ENCODE data around the gene DIS3L2. TPM values are rescaled to one million over a fixed set of nuclear protein-coding genes. Genes with fewer than 3 reads are reported as not detected.

The DIS3L2 gene
- total RNA-seq, 1 donor from 2014 or later = 30.2 TPM

GRCh38 chr2:232250246-232251175 is 289.0 kb downstream of the DIS3L2 start:
- intact Hi-C loops (cut with micrococcal nuclease) = no loop called here
- no peaks in the 10 kb centered on the region for H3K36me3 Mint-ChIP-seq (ENCODE audit: low read depth)
- no peak overlapping the region for H3K27ac Mint-ChIP-seq

GRCh38 chr2:232255033-232255432 is 293.5 kb downstream of the DIS3L2 start:
- H3K36me3 Mint-ChIP-seq (ENCODE audit: low read depth) = no peaks in the 10 kb centered on the region
- no peaks in the 10 kb centered on the region for H3K9me3 Mint-ChIP-seq

More at GRCh38 chr2:232250246-232251175, 289.0 kb downstream of the DIS3L2 start:
- DNase-seq (ENCODE audit: low spot score) = no peak
- Mint-ChIP-seq H3K4me3 (ENCODE audit: low read depth) (no peak overlapping the region), H3K9me3 (no peaks in the 10 kb centered on the region), H3K27me3 (ENCODE audit: low read depth) (no peaks in the 10 kb centered on the region), H3K4me1 (ENCODE audit: low read depth) (no peaks in the 10 kb centered on the region)

GRCh38 chr2:232260075-232260474 is 298.6 kb downstream of the DIS3L2 start:
- Mint-ChIP-seq H3K27me3 (ENCODE audit: low read depth) (no peaks in the 10 kb centered on the region), H3K27ac (no peak overlapping the region), H3K9me3 (no peaks in the 10 kb centered on the region), H3K4me1 (ENCODE audit: low read depth) (no peaks in the 10 kb centered on the region), H3K36me3 (ENCODE audit: low read depth) (no peaks in the 10 kb centered on the region), H3K4me3 (ENCODE audit: low read depth) (no peak overlapping the region)
- DNase-seq (ENCODE audit: low spot score) = no peak
- intact Hi-C loops (cut with micrococcal nuclease) = no loop called here

More at GRCh38 chr2:232255033-232255432, 293.5 kb downstream of the DIS3L2 start:
- no peak for DNase-seq (ENCODE audit: low spot score)
- intact Hi-C loops (cut with micrococcal nuclease) = no loop called here
- H3K27me3 Mint-ChIP-seq (ENCODE audit: low read depth) = no peaks in the 10 kb centered on the region
- H3K4me3 Mint-ChIP-seq (ENCODE audit: low read depth) = no peak overlapping the region
- H3K4me1 Mint-ChIP-seq (ENCODE audit: low read depth) = no peaks in the 10 kb centered on the region
- no peak overlapping the region for H3K27ac Mint-ChIP-seq

- H3K36me3 Mint-ChIP-seq (ENCODE audit: low read depth) = no peaks in the 10 kb centered on the region
- no peak overlapping the region for H3K27ac Mint-ChIP-seq
Measured at GRCh38 chr2:232261776-232262175, 300.3 kb downstream of the DIS3L2 start.

GRCh38 chr2:232263295-232263694 is 301.8 kb downstream of the DIS3L2 start:
- Mint-ChIP-seq H3K36me3 (ENCODE audit: low read depth) (no peaks in the 10 kb centered on the region), H3K4me1 (ENCODE audit: low read depth) (no peaks in the 10 kb centered on the region), H3K9me3 (no peaks in the 10 kb centered on the region), H3K27me3 (ENCODE audit: low read depth) (no peaks in the 10 kb centered on the region), H3K27ac (no peak overlapping the region), H3K4me3 (ENCODE audit: low read depth) (no peak overlapping the region)
- DNase-seq (ENCODE audit: low spot score) = no peak
- intact Hi-C loops (cut with micrococcal nuclease) = no loop called here

More at GRCh38 chr2:232261776-232262175, 300.3 kb downstream of the DIS3L2 start:
- intact Hi-C loops (cut with micrococcal nuclease) = no loop called here
- DNase-seq (ENCODE audit: low spot score) = no peak
- no peaks in the 10 kb centered on the region for H3K9me3 Mint-ChIP-seq
- no peaks in the 10 kb centered on the region for H3K4me1 Mint-ChIP-seq (ENCODE audit: low read depth)
- no peaks in the 10 kb centered on the region for H3K27me3 Mint-ChIP-seq (ENCODE audit: low read depth)
- no peak overlapping the region for H3K4me3 Mint-ChIP-seq (ENCODE audit: low read depth)

GRCh38 chr2:232264081-232264480 is 302.6 kb downstream of the DIS3L2 start:
- Mint-ChIP-seq H3K9me3 (no peaks in the 10 kb centered on the region), H3K27ac (no peak overlapping the region), H3K36me3 (ENCODE audit: low read depth) (no peaks in the 10 kb centered on the region), H3K27me3 (ENCODE audit: low read depth) (no peaks in the 10 kb centered on the region), H3K4me1 (ENCODE audit: low read depth) (no peaks in the 10 kb centered on the region), H3K4me3 (ENCODE audit: low read depth) (no peak overlapping the region)
- no peak for DNase-seq (ENCODE audit: low spot score)
- intact Hi-C loops (cut with micrococcal nuclease) = no loop called here

- Mint-ChIP-seq H3K4me3 (ENCODE audit: low read depth) (no peak overlapping the region), H3K27ac (no peak overlapping the region), H3K36me3 (ENCODE audit: low read depth) (no peaks in the 10 kb centered on the region)
Measured at GRCh38 chr2:232265329-232265728, 303.8 kb downstream of the DIS3L2 start.

GRCh38 chr2:232268636-232269165 is 307.2 kb downstream of the DIS3L2 start:
- Mint-ChIP-seq H3K27ac (no peak overlapping the region), H3K4me1 (ENCODE audit: low read depth) (no peaks in the 10 kb centered on the region), H3K27me3 (ENCODE audit: low read depth) (no peaks in the 10 kb centered on the region), H3K36me3 (ENCODE audit: low read depth) (no peaks in the 10 kb centered on the region), H3K4me3 (ENCODE audit: low read depth) (no peak overlapping the region), H3K9me3 (no peaks in the 10 kb centered on the region)
- DNase-seq (ENCODE audit: low spot score) = no peak
- intact Hi-C loops (cut with micrococcal nuclease) = no loop called here

More at GRCh38 chr2:232265329-232265728, 303.8 kb downstream of the DIS3L2 start:
- Mint-ChIP-seq H3K9me3 (no peaks in the 10 kb centered on the region), H3K27me3 (ENCODE audit: low read depth) (no peaks in the 10 kb centered on the region), H3K4me1 (ENCODE audit: low read depth) (no peaks in the 10 kb centered on the region)
- intact Hi-C loops (cut with micrococcal nuclease) = no loop called here
- no peak for DNase-seq (ENCODE audit: low spot score)

- Mint-ChIP-seq H3K36me3 (ENCODE audit: low read depth) (no peaks in the 10 kb centered on the region), H3K27me3 (ENCODE audit: low read depth) (no peaks in the 10 kb centered on the region), H3K9me3 (no peaks in the 10 kb centered on the region), H3K4me1 (ENCODE audit: low read depth) (no peaks in the 10 kb centered on the region), H3K4me3 (ENCODE audit: low read depth) (no peak overlapping the region), H3K27ac (no peak overlapping the region)
- DNase-seq (ENCODE audit: low spot score) = no peak
- intact Hi-C loops (cut with micrococcal nuclease) = no loop called here
Measured at GRCh38 chr2:232269867-232270266, 308.4 kb downstream of the DIS3L2 start.

- Mint-ChIP-seq H3K27ac (no peak overlapping the region), H3K4me3 (ENCODE audit: low read depth) (no peak overlapping the region), H3K27me3 (ENCODE audit: low read depth) (no peaks in the 10 kb centered on the region), H3K36me3 (ENCODE audit: low read depth) (no peaks in the 10 kb centered on the region), H3K9me3 (no peaks in the 10 kb centered on the region), H3K4me1 (ENCODE audit: low read depth) (no peaks in the 10 kb centered on the region)
- no peak for DNase-seq (ENCODE audit: low spot score)
- intact Hi-C loops (cut with micrococcal nuclease) = no loop called here
Measured at GRCh38 chr2:232273903-232274643, 312.6 kb downstream of the DIS3L2 start.

GRCh38 chr2:232275670-232276069 is 314.2 kb downstream of the DIS3L2 start:
- intact Hi-C loops (cut with micrococcal nuclease) = no loop called here
- H3K4me1 Mint-ChIP-seq (ENCODE audit: low read depth) = no peaks in the 10 kb centered on the region

GRCh38 chr2:232276084-232276732 is 314.7 kb downstream of the DIS3L2 start:
- no peak for DNase-seq (ENCODE audit: low spot score)
- Mint-ChIP-seq H3K36me3 (ENCODE audit: low read depth) (no peaks in the 10 kb centered on the region), H3K27ac (no peak overlapping the region), H3K4me1 (ENCODE audit: low read depth) (no peaks in the 10 kb centered on the region), H3K4me3 (ENCODE audit: low read depth) (no peak overlapping the region), H3K9me3 (no peaks in the 10 kb centered on the region), H3K27me3 (ENCODE audit: low read depth) (no peaks in the 10 kb centered on the region)
- intact Hi-C loops (cut with micrococcal nuclease) = no loop called here

More at GRCh38 chr2:232275670-232276069, 314.2 kb downstream of the DIS3L2 start:
- no peaks in the 10 kb centered on the region for H3K9me3 Mint-ChIP-seq
- no peak overlapping the region for H3K4me3 Mint-ChIP-seq (ENCODE audit: low read depth)
- no peak for DNase-seq (ENCODE audit: low spot score)
- H3K36me3 Mint-ChIP-seq (ENCODE audit: low read depth) = no peaks in the 10 kb centered on the region
- no peaks in the 10 kb centered on the region for H3K27me3 Mint-ChIP-seq (ENCODE audit: low read depth)
- no peak overlapping the region for H3K27ac Mint-ChIP-seq

Data from activated T-helper 2 cell treated with anti-CD3 and anti-CD28 coated beads, Interferon-gamma antibody, Interleukin-2, Interleukin-4, amounts not matched to agents 10 μg/mL and 5 μg/mL and 100 μg/mL, durations not matched to agents 14 hours and 24 hours and 36 hours (primary cell).